Testis (tissue), 2 donors: ENCODE data around the gene IMMP2L.

Experiments
- CTCF ChIP-seq, 3 experiments: fragments of 450-650 bp in 2 of 3; fragments of 200-600 bp in 1 of 3; sonication (generic) in 1 of 3; IDR thresholded peaks; one replicate each; pipeline ENCODE4 v1.5.1; 2016 to 2019; ENCODE audit warnings: antibody characterized with exemption in 3 of 3, mild to moderate bottlenecking in 2 of 3, moderate library complexity in 1 of 3
- POLR2A ChIP-seq: fragments of 450-650 bp; IDR thresholded peaks from one replicate; pipeline ENCODE4 v1.6.1; 2017; ENCODE audit warnings: antibody characterized with exemption, mild to moderate bottlenecking, moderate library complexity

DNA sequence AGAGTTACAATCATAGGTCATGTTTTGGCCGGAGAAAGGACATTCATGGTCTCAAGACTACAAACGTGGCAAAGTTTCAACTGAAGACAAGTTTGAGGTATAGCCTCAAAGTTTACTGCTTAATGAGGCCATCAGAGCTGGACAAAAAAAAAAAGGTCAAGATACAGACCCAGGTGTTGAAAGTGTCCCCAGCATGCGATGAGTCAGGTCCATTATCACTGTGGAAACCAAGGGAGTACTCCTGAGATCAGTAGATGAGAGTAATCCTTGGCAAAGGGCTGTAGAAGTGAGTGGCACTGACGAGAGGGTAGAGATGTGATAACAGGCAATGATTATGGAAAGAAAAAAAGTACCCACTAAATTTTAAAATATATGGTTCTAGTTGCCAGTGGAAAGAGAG is 551.5 kb downstream of the IMMP2L start:
- TF ChIP-seq POLR2A (no peak), CTCF (IDR thresholded peaks at IDR 0.05) (no peak)
